Ovary (tissue), 9 donors: ENCODE measurements around the gene LCN2. TPM values are rescaled to one million over a fixed set of nuclear protein-coding genes. Genes with fewer than 3 reads are reported as not detected.

Experiments
- DNase-seq, 5 donors: peaks; one replicate each; pipeline ENCODE4 v3.0.0-alpha.2; 2019 to 2020
- H3K27ac ChIP-seq, 2 donors: fragments of 200-600 bp; one replicate each; pipeline versions ENCODE4 v1.5.1 to v1.8.0; 2019 to 2022
- H3K27me3 ChIP-seq: fragments of 200-600 bp; one replicate; pipeline ENCODE4 v1.8.0; 2022
- H3K36me3 ChIP-seq: fragments of 200-600 bp; sonication (generic); one replicate; pipeline ENCODE4 v1.5.1; 2019
- H3K4me1 ChIP-seq: one replicate; pipeline ENCODE4 v1.8.1; 2013; ENCODE audit warnings: mild to moderate bottlenecking, moderate library complexity; ENCODE audit not compliant: insufficient read depth
- H3K4me3 ChIP-seq: fragments of 200-600 bp; sonication (generic); one replicate; pipeline ENCODE4 v1.5.1; 2017
- H3K9me3 ChIP-seq, 2 donors: fragments of 200-600 bp in 1 of 2; sonication (generic) in 1 of 2; one replicate each; pipeline versions ENCODE4 v1.5.1 to v1.8.1; 2013 to 2019; ENCODE audit warnings: mild to moderate bottlenecking in 1 of 2, moderate library complexity in 1 of 2
- CTCF ChIP-seq, 3 donors: fragments of 450-650 bp in 2 of 3; fragments of 200-600 bp in 1 of 3; IDR thresholded peaks; one replicate each; pipeline versions ENCODE4 v1.5.1 to v1.8.0; 2016 to 2022; ENCODE audit warnings: antibody characterized with exemption in 3 of 3, mild to moderate bottlenecking in 1 of 3
- EP300 ChIP-seq: sonication (generic); formaldehyde crosslinking; IDR thresholded peaks from one replicate; pipeline ENCODE4 v1.6.1; 2017; ENCODE audit warnings: antibody characterized with exemption
- POLR2A ChIP-seq: fragments of 450-650 bp; IDR thresholded peaks from one replicate; pipeline ENCODE4 v1.6.1; 2017; ENCODE audit warnings: antibody characterized with exemption, mild to moderate bottlenecking, moderate library complexity
- WGBS, 3 donors: extraction: QIAGEN DNeasy Blood & Tissue Kit in 1 of 3; methylation state at CpG; one replicate each; pipeline versions ENCODE4 v1.1.5 to v1.1.7; 2013 to 2017; 5-methylcytosine and 5-hydroxymethylcytosine counted together
- intact Hi-C, 4 donors: fragments of 100-400 bp; cut with DNase I; formaldehyde crosslinking; loops; one replicate each; pipeline versions ENCODE4 v1.11.0 to v1.15.1; 2022 to 2023
- polyA plus RNA-seq, 2 donors: library from polyadenylated mRNA; stranded (reverse); fragments of 200-250 nt in 1 of 2; fragments of 350-450 nt in 1 of 2; fragmentation: Illumina TruSeq in 1 of 2; extraction: RNeasy Lipid Tissue Mini Kit (QIAGEN cat#74804) in 1 of 2; gene quantifications; one replicate each; pipeline ENCODE4 v1.2.3, GENCODE V29; 2013 to 2014
- total RNA-seq, 7 donors: library from RNA; depleted of rRNA in 2 of 7; stranded (reverse); fragments of >200 nt in 2 of 7; fragmentation: NEBNext Ultra II Directional in 3 of 7; extraction: Animal tissue kit (Norgen Biotek cat#: 25700) in 3 of 7; gene quantifications; one replicate each; pipeline versions ENCODE4 v1.1.0 to v1.2.4, GENCODE V29; 2016 to 2023
- donor health status: DM: no; HTN: no; CAD: no; lungs with moderate emphysema.
- donor health status: DM: no; HTN: no; CAD: no.
- donor health status: Bipolar disorder and iron deficiency.
- donor health status: DM: yes; HTN: yes; CAD: no.
- donor health status: DM: no; HTN: no; CAD: no.
- donor health status: DM: yes; HTN: yes; CAD: no.

The LCN2 gene
- total and polyA plus RNA-seq, 9 donors, result 0.33 to 19.5 (median 3.6) TPM; not detected in 2

- peaks cover 4% of the 10 kb centered on the region for H3K4me1 ChIP-seq
- TF ChIP-seq POLR2A (no peak), EP300 (no peak), CTCF (IDR thresholded peaks at IDR 0.05) (no peak)
- H3K27me3 ChIP-seq, result no peaks in the 10 kb centered on the region
- H3K4me3 ChIP-seq, result no peak overlapping the region
- 87 to 91% (median 89%) methylated on average over 12 of the region's 12 CpGs for WGBS, 3 donors
- DNase-seq, result peak in 2 of 5 donors; percentile 31 to 35
- intact Hi-C loops, result loop anchor here in 1 of 4 donors (10.0 kb wide), 1 partner anchor 69 kb away; no protein-coding TSS in a partner anchor
- H3K27ac ChIP-seq, result no peak overlapping the region
- no peaks in the 10 kb centered on the region for H3K9me3 ChIP-seq
- H3K36me3 ChIP-seq, result no peaks in the 10 kb centered on the region
Measured at GRCh38 chr9:128113526-128114325, 35.5 kb upstream of the LCN2 start.

GRCh38 chr9:128114326-128115186 lies 34.7 kb upstream of the LCN2 start:
- no peaks in the 10 kb centered on the region for H3K27me3 ChIP-seq
- H3K36me3 ChIP-seq, result no peaks in the 10 kb centered on the region
- H3K27ac ChIP-seq, result no peak overlapping the region
- TF ChIP-seq POLR2A (no peak), CTCF (IDR thresholded peaks at IDR 0.05) (no peak), EP300 (no peak)
- 76 to 83% (median 79%) methylated on average over 29 of the region's 29 CpGs for WGBS, 3 donors
- intact Hi-C loops, result loop anchor here in 3 of 4 donors (5.0 to 10.0 kb wide), 2 partner anchors 70 to 172 kb away; no protein-coding TSS in a partner anchor
- H3K9me3 ChIP-seq, result no peaks in the 10 kb centered on the region
- H3K4me1 ChIP-seq, result peaks cover 4% of the 10 kb centered on the region
- H3K4me3 ChIP-seq, result no peak overlapping the region
- DNase-seq, result peak in 4 of 5 donors; percentile 33 to 53 (median 40)

GRCh38 chr9:128115187-128116103 lies 33.8 kb upstream of the LCN2 start:
- peak; percentile 21 to 36 (median 23) for DNase-seq
- WGBS, 3 donors, result 87 to 88% (median 88%) methylated on average over 25 to 26 of the region's 26 CpGs
- Histone ChIP-seq H3K27me3 (no peaks in the 10 kb centered on the region), H3K4me3 (no peak overlapping the region), H3K36me3 (no peaks in the 10 kb centered on the region), H3K27ac (no peak overlapping the region), H3K9me3 (no peaks in the 10 kb centered on the region), H3K4me1 (peaks cover 4% of the 10 kb centered on the region)
- intact Hi-C loops, result loop anchor here in 3 of 4 donors (5.0 to 10.0 kb wide), 2 partner anchors 71 to 173 kb away; no protein-coding TSS in a partner anchor
- TF ChIP-seq EP300 (no peak), POLR2A (no peak), CTCF (IDR thresholded peaks at IDR 0.05) (no peak)
